HEK293 (cell line): ENCODE results near the gene SNAP91.

Source experiments
- CTCF ChIA-PET: fragments of 350-600 bp; formaldehyde crosslinking; extraction: SDS; loops from one replicate; lab custom pipeline; 2021; ENCODE audit warnings: antibody characterized with exemption; lab: Yijun Ruan, JAX
- POLR2A ChIA-PET: fragments of 300-600 bp; formaldehyde crosslinking; extraction: SDS; loops from one replicate; lab custom pipeline; 2020; ENCODE audit warnings: antibody characterized with exemption, inconsistent platforms; lab: Yijun Ruan, JAX
- H3K27ac ChIP-seq: fragments of 200-500 bp; sonication (Bioruptor generic); 2 replicates; pipeline ENCODE4 v1.5.1; 2014; ENCODE audit warnings: low read depth, low read length, control low read depth, inconsistent platforms; ENCODE audit errors: extremely low read depth
- H3K36me3 ChIP-seq, 2 experiments: fragments of 200-500 bp in 1 of 2; sonication (Bioruptor generic) in 1 of 2; 1 replicate in 1 of 2; 2 replicates in 1 of 2; pipeline ENCODE4 v1.5.1; 2014 to 2017; ENCODE audit warnings: inconsistent platforms in 2 of 2, low read length in 2 of 2; ENCODE audit not compliant: control insufficient read depth in 2 of 2, insufficient read depth in 1 of 2
- H3K4me1 ChIP-seq: fragments of 200-500 bp; sonication (Bioruptor generic); 2 replicates; pipeline ENCODE4 v1.5.1; 2014; ENCODE audit warnings: mild to moderate bottlenecking, low read length, inconsistent platforms; ENCODE audit not compliant: control insufficient read depth, insufficient read depth
- H3K4me3 ChIP-seq: 2 replicates; pipeline ENCODE4 v1.5.1; 2011; ENCODE audit warnings: low read depth, mild to moderate bottlenecking, control low read depth, low read length, moderate library complexity
- H3K9me3 ChIP-seq: fragments of 200-500 bp; sonication (Bioruptor generic); 2 replicates; pipeline ENCODE4 v1.5.1; 2014; ENCODE audit warnings: low read depth, low read length, inconsistent platforms; ENCODE audit not compliant: control insufficient read depth, insufficient read depth
- CTCF ChIP-seq: fragments of 450-650 bp; formaldehyde crosslinking; IDR thresholded peaks from 2 replicates; pipeline ENCODE4 v1.5.1; 2016; ENCODE audit warnings: missing biosample characterization, missing genetic modification characterization
- MEIS1 ChIP-seq: sonication (generic); formaldehyde crosslinking; IDR thresholded peaks from 2 replicates; pipeline ENCODE4 v1.8.1; 2022; ENCODE audit warnings: missing genetic modification reagents, mild to moderate bottlenecking, borderline replicate concordance
- PRDM6 ChIP-seq: fragments of 450-650 bp; formaldehyde crosslinking; IDR thresholded peaks from 2 replicates; pipeline ENCODE4 v1.5.1; 2017; ENCODE audit warnings: missing biosample characterization, missing genetic modification characterization
- REPIN1 ChIP-seq: fragments of 450-650 bp; formaldehyde crosslinking; IDR thresholded peaks from 2 replicates; pipeline ENCODE4 v1.5.1; 2017; ENCODE audit warnings: missing biosample characterization, missing genetic modification characterization, low read depth
- WT1 ChIP-seq: fragments of 450-650 bp; formaldehyde crosslinking; IDR thresholded peaks from 2 replicates; pipeline ENCODE4 v1.5.1; 2016; ENCODE audit warnings: missing biosample characterization, missing genetic modification characterization
- ZBTB20 ChIP-seq: fragments of 450-650 bp; formaldehyde crosslinking; IDR thresholded peaks from 2 replicates; pipeline ENCODE4 v1.5.1; 2016; ENCODE audit warnings: missing biosample characterization, missing genetic modification characterization
- ZBTB6 ChIP-seq: fragments of 450-650 bp; formaldehyde crosslinking; IDR thresholded peaks from 2 replicates; pipeline ENCODE4 v1.5.1; 2017; ENCODE audit warnings: missing biosample characterization, missing genetic modification characterization
- ZEB2 ChIP-seq: fragments of 450-650 bp; formaldehyde crosslinking; IDR thresholded peaks from 2 replicates; pipeline ENCODE4 v1.5.1; 2016; ENCODE audit warnings: missing biosample characterization, missing genetic modification characterization
- ZNF138 ChIP-seq: fragments of 450-650 bp; formaldehyde crosslinking; IDR thresholded peaks from 2 replicates; pipeline ENCODE4 v1.5.1; 2016; ENCODE audit warnings: missing biosample characterization, missing genetic modification characterization, borderline replicate concordance
- ZNF184 ChIP-seq: fragments of 450-650 bp; IDR thresholded peaks from 2 replicates; pipeline ENCODE4 v1.5.1; 2018; ENCODE audit warnings: missing biosample characterization, mild to moderate bottlenecking, missing genetic modification characterization
- ZNF2 ChIP-seq: fragments of 450-650 bp; formaldehyde crosslinking; IDR thresholded peaks from 2 replicates; pipeline ENCODE4 v1.5.1; 2016; ENCODE audit warnings: missing biosample characterization, missing genetic modification characterization
- ZNF223 ChIP-seq: fragments of 450-650 bp; formaldehyde crosslinking; IDR thresholded peaks from 2 replicates; pipeline ENCODE4 v1.5.1; 2016; ENCODE audit warnings: missing biosample characterization, missing genetic modification characterization
- ZNF292 ChIP-seq: fragments of 450-650 bp; formaldehyde crosslinking; IDR thresholded peaks from 2 replicates; pipeline ENCODE4 v1.5.1; 2016; ENCODE audit warnings: low read depth, missing biosample characterization, missing genetic modification characterization, borderline replicate concordance
- ZNF341 ChIP-seq: fragments of 450-650 bp; formaldehyde crosslinking; IDR thresholded peaks from 2 replicates; pipeline ENCODE4; 2016; ENCODE audit warnings: low read depth, missing biosample characterization, missing genetic modification characterization
- ZNF37A ChIP-seq: fragments of 450-650 bp; IDR thresholded peaks from 2 replicates; pipeline ENCODE4 v1.5.1; 2018; ENCODE audit warnings: missing biosample characterization, missing genetic modification characterization
- ZNF394 ChIP-seq: fragments of 450-650 bp; formaldehyde crosslinking; IDR thresholded peaks from 2 replicates; pipeline ENCODE4 v1.5.1; 2016; ENCODE audit warnings: missing biosample characterization, missing genetic modification characterization, mild to moderate bottlenecking, moderate library complexity, borderline replicate concordance
- ZNF423 ChIP-seq: fragments of 450-650 bp; formaldehyde crosslinking; IDR thresholded peaks from 2 replicates; pipeline ENCODE4 v1.5.1; 2016; ENCODE audit warnings: missing biosample characterization, missing genetic modification characterization
- ZNF449 ChIP-seq: fragments of 450-650 bp; formaldehyde crosslinking; IDR thresholded peaks from 2 replicates; pipeline ENCODE4 v1.5.1; 2017; ENCODE audit warnings: missing biosample characterization, mild to moderate bottlenecking, missing genetic modification characterization, moderate library complexity
- ZNF488 ChIP-seq: fragments of 450-650 bp; formaldehyde crosslinking; IDR thresholded peaks from 2 replicates; pipeline ENCODE4 v1.5.1; 2016; ENCODE audit warnings: missing biosample characterization, missing genetic modification characterization
- ZNF585B ChIP-seq: fragments of 450-650 bp; formaldehyde crosslinking; IDR thresholded peaks from 2 replicates; pipeline ENCODE4 v1.5.1; 2016; ENCODE audit warnings: missing biosample characterization, missing genetic modification characterization
- ZNF623 ChIP-seq: fragments of 450-650 bp; formaldehyde crosslinking; IDR thresholded peaks from 2 replicates; pipeline ENCODE4 v1.5.1; 2016; ENCODE audit warnings: missing biosample characterization, missing genetic modification characterization
- ZNF626 ChIP-seq: fragments of 450-650 bp; sonication (Bioruptor Pico); formaldehyde crosslinking; IDR thresholded peaks from 2 replicates; pipeline ENCODE4 v1.5.1; 2018; ENCODE audit warnings: missing biosample characterization, missing genetic modification characterization, inconsistent platforms
- ZNF639 ChIP-seq: fragments of 450-650 bp; formaldehyde crosslinking; IDR thresholded peaks from 2 replicates; pipeline ENCODE4 v1.5.1; 2016; ENCODE audit warnings: missing biosample characterization, missing genetic modification characterization
- ZNF654 ChIP-seq: fragments of 450-650 bp; formaldehyde crosslinking; IDR thresholded peaks from 2 replicates; pipeline ENCODE4 v1.5.1; 2016; ENCODE audit warnings: low read depth, missing biosample characterization, missing genetic modification characterization
- ZNF658 ChIP-seq: fragments of 450-650 bp; formaldehyde crosslinking; IDR thresholded peaks from 2 replicates; pipeline ENCODE4; 2016; ENCODE audit warnings: missing biosample characterization, missing genetic modification characterization
- ZNF660 ChIP-seq: fragments of 450-650 bp; IDR thresholded peaks from 2 replicates; pipeline ENCODE4 v1.5.1; 2018; ENCODE audit warnings: missing biosample characterization, mild to moderate bottlenecking, missing genetic modification characterization
- ZNF785 ChIP-seq: fragments of 450-650 bp; formaldehyde crosslinking; IDR thresholded peaks from 2 replicates; pipeline ENCODE4 v1.5.1; 2016; ENCODE audit warnings: missing biosample characterization, missing genetic modification characterization
- ZNF837 ChIP-seq: fragments of 450-650 bp; formaldehyde crosslinking; IDR thresholded peaks from 2 replicates; pipeline ENCODE4 v1.5.1; 2016; ENCODE audit warnings: missing biosample characterization, missing genetic modification characterization
- ZSCAN23 ChIP-seq: fragments of 450-650 bp; formaldehyde crosslinking; IDR thresholded peaks from 2 replicates; pipeline ENCODE4 v1.5.1; 2016; ENCODE audit warnings: missing biosample characterization, missing genetic modification characterization
- ZSCAN30 ChIP-seq: fragments of 450-650 bp; IDR thresholded peaks from 2 replicates; pipeline ENCODE4 v1.5.1; 2018; ENCODE audit warnings: missing biosample characterization, mild to moderate bottlenecking, missing genetic modification characterization, moderate library complexity
- ZXDB ChIP-seq: fragments of 450-650 bp; formaldehyde crosslinking; IDR thresholded peaks from 2 replicates; pipeline ENCODE4 v1.5.1; 2016; ENCODE audit warnings: missing biosample characterization, missing genetic modification characterization

SNAP91 gene

GRCh38 chr6:83514866-83515466 lies 193.9 kb downstream of the SNAP91 start:
- no peaks in the 10 kb centered on the region for H3K9me3 ChIP-seq
- H3K4me3 ChIP-seq: no peak overlapping the region
- no peaks in the 10 kb centered on the region for H3K36me3 ChIP-seq
- no peak overlapping the region for H3K27ac ChIP-seq
- POLR2A ChIA-PET: interaction anchor here (1.0 kb wide), 1 partner anchor 447 kb away, joined by 3 read pairs; no protein-coding TSS in a partner anchor
- no peaks in the 10 kb centered on the region for H3K4me1 ChIP-seq
- CTCF ChIA-PET: interaction anchor here (0.5 to 8.1 kb wide), 39 partner anchors 8 to 1267 kb away, joined by 3 to 248 read pairs (median 4); partner anchors contain the start of genes DOP1A and UBE3D
- TF ChIP-seq ZNF660 (peak; percentile 84; the same call in 1 of the 2 replicates), ZBTB20 (tag by site-specific recombination) (no peak), CTCF (tag by site-specific recombination) (peak; percentile 65), ZSCAN30 (tag by site-specific recombination) (peak; percentile 78), ZNF626 (no peak), MEIS1 (CRISPR knock-in tag) (no peak), ZNF138 (tag by site-specific recombination) (no peak), WT1 (tag by site-specific recombination) (no peak), ZNF184 (tag by site-specific recombination) (0 out of 2 replicates have a peak, but pooled peaks have one; percentile 26), ZNF639 (tag by site-specific recombination) (0 out of 2 replicates have a peak, but pooled peaks have one; percentile 21), ZNF623 (tag by site-specific recombination) (no peak), ZXDB (0 out of 2 replicates have a peak, but pooled peaks have one; percentile 29), ZBTB6 (no peak), ZNF341 (no peak), ZNF2 (0 out of 2 replicates have a peak, but pooled peaks have one; percentile 43), ZNF785 (no peak), ZEB2 (tag by site-specific recombination) (0 out of 2 replicates have a peak, but pooled peaks have one; percentile 19), ZNF585B (tag by site-specific recombination) (no peak), ZNF488 (tag by site-specific recombination) (no peak), ZSCAN23 (tag by site-specific recombination) (no peak), ZNF654 (tag by site-specific recombination) (peak; percentile 97), ZNF837 (tag by site-specific recombination) (no peak), PRDM6 (tag by site-specific recombination) (no peak), ZNF37A (no peak), ZNF223 (tag by site-specific recombination) (no peak), REPIN1 (no peak), ZNF658 (tag by site-specific recombination) (no peak), ZNF449 (tag by site-specific recombination) (peak; percentile 22; the same call in 1 of the 2 replicates), ZNF292 (tag by site-specific recombination) (no peak), ZNF423 (tag by site-specific recombination) (no peak), ZNF394 (tag by site-specific recombination) (no peak)
